Epithelial cell of proximal tubule (primary cell): ENCODE measurements around the gene CD84. TPM values are rescaled to one million over a fixed set of nuclear protein-coding genes. Genes with fewer than 3 reads are reported as not detected.
"Not testable (repeated sequence)": the region's sequence is repeated elsewhere in the genome, so short reads cannot be mapped to it uniquely, and the experiment has no call there.

Experiments
- DNase-seq: peaks from one replicate; pipeline ENCODE4 v3.0.0-alpha.2; 2011; ENCODE audit warnings: low read depth
- H3K4me3 ChIP-seq: 2 replicates; pipeline ENCODE4 v1.5.1; 2011; ENCODE audit warnings: low read depth, mild to moderate bottlenecking, low read length
- total RNA-seq: library from RNA; depleted of rRNA; stranded (reverse); fragments of >200 nt; gene quantifications from 2 replicates; pipeline ENCODE4 v1.2.3, GENCODE V29; 2015
- TF ChIP-seq, protein P1 (sequence below): conservative IDR thresholded peaks from 2 replicates; pipeline ENCODE4 v1.5.1; 2012; ENCODE audit warnings: low read depth, mild to moderate bottlenecking, low read length

The CD84 gene
- total RNA-seq, 1 donor from 2014 or later: not detected

DNA sequence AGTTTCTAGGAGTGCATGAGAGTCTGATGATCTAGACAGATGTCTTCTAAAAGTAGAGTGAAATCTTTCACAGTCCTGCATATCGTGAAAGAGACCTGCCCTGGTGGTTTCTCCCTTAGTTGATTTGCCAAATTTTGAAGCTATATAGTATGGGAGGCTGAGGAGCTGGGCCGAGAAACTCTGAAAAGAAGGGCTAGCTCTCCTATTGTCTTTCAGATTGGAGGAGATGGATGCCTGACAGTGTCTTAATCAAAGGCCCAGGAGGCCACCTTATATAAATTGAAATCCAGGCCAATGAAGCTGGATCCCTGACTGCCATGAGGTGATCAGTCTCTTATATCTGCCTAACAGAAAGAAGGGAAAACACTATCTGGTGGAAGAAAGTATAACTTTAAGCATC, 18.4 kb upstream of the CD84 start:
- TF ChIP-seq, protein P1, sequence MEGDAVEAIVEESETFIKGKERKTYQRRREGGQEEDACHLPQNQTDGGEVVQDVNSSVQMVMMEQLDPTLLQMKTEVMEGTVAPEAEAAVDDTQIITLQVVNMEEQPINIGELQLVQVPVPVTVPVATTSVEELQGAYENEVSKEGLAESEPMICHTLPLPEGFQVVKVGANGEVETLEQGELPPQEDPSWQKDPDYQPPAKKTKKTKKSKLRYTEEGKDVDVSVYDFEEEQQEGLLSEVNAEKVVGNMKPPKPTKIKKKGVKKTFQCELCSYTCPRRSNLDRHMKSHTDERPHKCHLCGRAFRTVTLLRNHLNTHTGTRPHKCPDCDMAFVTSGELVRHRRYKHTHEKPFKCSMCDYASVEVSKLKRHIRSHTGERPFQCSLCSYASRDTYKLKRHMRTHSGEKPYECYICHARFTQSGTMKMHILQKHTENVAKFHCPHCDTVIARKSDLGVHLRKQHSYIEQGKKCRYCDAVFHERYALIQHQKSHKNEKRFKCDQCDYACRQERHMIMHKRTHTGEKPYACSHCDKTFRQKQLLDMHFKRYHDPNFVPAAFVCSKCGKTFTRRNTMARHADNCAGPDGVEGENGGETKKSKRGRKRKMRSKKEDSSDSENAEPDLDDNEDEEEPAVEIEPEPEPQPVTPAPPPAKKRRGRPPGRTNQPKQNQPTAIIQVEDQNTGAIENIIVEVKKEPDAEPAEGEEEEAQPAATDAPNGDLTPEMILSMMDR: no peak
- DNase-seq: no peak
- no peak overlapping the region for H3K4me3 ChIP-seq

DNA sequence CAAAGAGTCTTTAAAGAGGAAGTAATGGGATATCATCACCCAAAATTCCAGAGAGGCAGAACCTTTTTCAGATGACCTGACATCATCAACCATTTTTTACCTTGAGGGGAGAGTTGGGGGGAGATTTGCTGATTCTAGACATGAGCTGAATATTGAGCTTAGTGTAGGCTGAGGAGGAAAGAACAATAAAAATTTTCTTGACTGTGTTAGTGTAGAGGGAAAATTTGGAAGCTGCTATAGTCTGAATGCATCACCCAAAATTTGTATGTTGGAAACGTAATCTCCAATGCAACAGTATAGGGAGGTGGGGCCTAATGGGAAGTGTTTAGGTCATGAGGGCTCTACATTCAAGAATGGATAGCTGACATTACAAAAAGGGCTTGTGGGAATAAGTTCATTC, 17.8 kb upstream of the CD84 start:
- H3K4me3 ChIP-seq: no peak overlapping the region
- no peak for DNase-seq
- TF ChIP-seq, protein P1: no peak

DNA sequence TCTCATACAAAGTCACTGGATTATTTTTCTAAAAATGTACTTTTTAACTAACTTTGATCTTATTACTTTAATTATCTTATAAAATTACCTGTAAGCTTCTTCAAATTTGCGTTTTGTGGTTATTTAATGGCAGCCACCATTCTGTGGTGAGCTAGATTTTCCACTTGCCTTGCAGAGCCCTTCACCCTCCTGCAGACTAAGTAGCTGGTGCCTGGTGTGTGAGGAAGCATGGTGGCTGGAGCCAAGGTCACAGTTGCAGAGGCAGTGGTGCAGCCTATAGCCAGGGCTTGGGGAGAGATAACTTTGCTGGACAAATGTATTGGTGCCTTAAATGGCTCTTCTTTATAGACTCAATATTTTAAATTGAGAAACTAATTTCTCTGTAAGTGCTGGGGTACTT, 11.2 kb upstream of the CD84 start:
- H3K4me3 ChIP-seq: no peak overlapping the region
- DNase-seq: no peak
- TF ChIP-seq, protein P1: no peak

DNA sequence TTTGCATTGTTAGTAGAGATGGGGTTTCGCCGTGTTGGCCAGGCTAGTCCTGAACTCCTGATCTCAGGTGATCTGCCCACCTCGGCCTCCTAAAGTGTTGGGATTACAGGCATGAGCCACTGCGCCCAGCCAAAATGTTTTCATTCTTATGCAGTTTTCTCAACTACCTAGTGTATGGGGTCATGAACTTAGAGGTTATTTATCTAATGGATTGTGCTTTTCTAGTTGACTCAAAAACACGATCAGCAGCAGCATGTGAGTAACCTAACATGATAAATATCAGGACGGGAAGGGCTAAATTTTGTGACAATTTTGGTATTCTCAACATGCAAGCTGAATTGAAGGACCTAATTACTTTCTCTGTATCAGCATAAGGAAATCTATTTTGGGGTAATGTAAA, 9.2 kb upstream of the CD84 start:
- H3K4me3 ChIP-seq: no peak overlapping the region
- TF ChIP-seq, protein P1: no peak
- no peak for DNase-seq

DNA sequence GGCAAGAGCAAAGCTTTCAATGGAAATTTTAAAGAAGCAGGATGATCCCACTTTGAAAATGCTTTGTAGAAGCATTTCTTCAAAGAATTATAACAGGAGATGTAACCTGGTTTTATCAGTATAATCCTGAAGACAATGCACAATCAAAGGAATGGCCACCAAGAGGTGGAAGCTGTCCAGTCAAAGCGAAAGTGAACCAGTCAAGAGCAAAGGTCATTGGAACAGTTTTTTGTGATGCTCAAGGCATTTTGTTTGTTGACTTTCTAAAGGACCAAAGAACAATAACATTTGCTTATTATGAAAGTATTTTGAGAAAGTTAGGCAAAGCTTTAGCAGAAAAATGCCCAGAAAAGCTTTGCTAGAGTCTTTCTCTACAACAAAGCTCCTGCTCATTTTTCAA, 5.5 kb upstream of the CD84 start:
- no peak overlapping the region for H3K4me3 ChIP-seq
- TF ChIP-seq, protein P1: no peak
- DNase-seq: no peak

DNA sequence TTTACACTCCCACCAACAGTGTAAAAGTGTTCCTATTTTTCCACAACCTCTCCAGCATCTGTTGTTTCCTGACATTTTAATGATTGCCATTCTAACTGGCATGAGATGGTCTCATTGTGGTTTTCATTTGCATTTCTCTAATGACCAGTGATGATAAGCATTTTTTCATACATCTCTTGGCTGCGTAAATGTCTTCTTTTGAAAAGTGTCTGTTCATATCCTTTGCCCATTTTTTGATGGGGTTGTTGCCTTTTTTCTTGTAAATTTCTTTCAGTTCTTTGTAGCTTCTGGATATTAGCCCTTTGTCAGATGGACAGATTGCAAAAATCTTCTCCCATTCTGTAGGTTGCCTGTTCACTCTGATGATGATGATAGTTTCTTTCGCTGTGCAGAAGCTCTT, 3.7 kb upstream of the CD84 start:
- DNase-seq, H3K4me3 ChIP-seq: not testable (repeated sequence)

DNA sequence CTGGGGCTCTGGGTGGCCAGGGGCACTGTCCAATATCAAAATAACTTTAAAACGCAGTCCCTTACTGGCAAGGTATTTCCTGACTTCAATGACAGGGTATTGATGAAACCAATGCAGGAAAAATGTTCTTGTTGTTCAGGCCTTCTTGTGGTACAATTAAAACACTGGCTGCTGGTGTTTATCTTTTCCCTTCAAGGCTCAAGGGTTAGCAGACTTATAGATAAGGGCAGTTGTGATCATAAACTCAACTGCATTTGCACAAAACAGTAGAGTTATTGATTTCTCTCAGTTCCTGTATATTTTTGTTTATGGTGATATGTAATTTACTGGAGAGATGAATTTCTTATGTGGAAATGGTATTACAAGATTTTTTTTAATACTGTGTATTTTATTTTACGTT, 2.7 kb upstream of the CD84 start:
- no peak for DNase-seq
- TF ChIP-seq, protein P1: no peak
- H3K4me3 ChIP-seq: no peak overlapping the region
